GM23338 (cell line): ENCODE results near the gene SFRP4. TPM values are rescaled to one million over a fixed set of nuclear protein-coding genes. Genes with fewer than 3 reads are reported as not detected.
A peak's percentile ranks its signal among the peaks of the same experiment; 100 is the strongest.

Source experiments
- ATAC-seq: fragments of 200-7000 bp; cut with Tn5 transposase; 3 replicates; pipeline ENCODE4 v1.9.1; 2020
- DNase-seq: peaks from one replicate; pipeline ENCODE4 v3.0.0-alpha.2; 2015; ENCODE audit warnings: low spot score
- H2AFZ ChIP-seq: fragments of 200-600 bp; sonication (generic); 2 replicates; pipeline ENCODE4 v1.8.0; 2016; ENCODE audit warnings: antibody characterized with exemption, mild to moderate bottlenecking, moderate library complexity
- H3F3A ChIP-seq: fragments of 200-600 bp; sonication (generic); replicated peaks from 2 replicates; pipeline ENCODE4 v1.8.0; 2017; ENCODE audit warnings: antibody characterized with exemption, mixed run types, low read depth
- H3K27ac ChIP-seq: fragments of 200-600 bp; sonication (generic); 2 replicates; pipeline ENCODE4 v1.6.1; 2016; ENCODE audit warnings: low read depth
- H3K27me3 ChIP-seq: fragments of 200-600 bp; sonication (generic); 2 replicates; pipeline ENCODE4 v1.8.0; 2016; ENCODE audit warnings: mild to moderate bottlenecking, mixed run types, moderate library complexity; ENCODE audit not compliant: insufficient read depth
- H3K36me3 ChIP-seq: fragments of 200-600 bp; sonication (generic); 2 replicates; pipeline ENCODE4 v1.8.0; 2016; ENCODE audit warnings: mild to moderate bottlenecking; ENCODE audit not compliant: insufficient read depth
- H3K4me1 ChIP-seq: fragments of 200-600 bp; sonication (generic); 2 replicates; pipeline ENCODE4 v1.8.0; 2016; ENCODE audit warnings: mild to moderate bottlenecking, moderate library complexity; ENCODE audit not compliant: insufficient read depth
- H3K4me2 ChIP-seq: fragments of 200-600 bp; sonication (generic); 2 replicates; pipeline ENCODE4 v1.7.1; 2017; ENCODE audit warnings: mixed run types
- H3K4me3 ChIP-seq: fragments of 200-600 bp; sonication (generic); 2 replicates; pipeline ENCODE4 v1.6.1; 2016; ENCODE audit warnings: mixed run types
- H3K79me2 ChIP-seq: fragments of 200-600 bp; sonication (generic); replicated peaks from 2 replicates; pipeline ENCODE4 v1.8.0; 2017; ENCODE audit warnings: mild to moderate bottlenecking; ENCODE audit not compliant: insufficient read depth
- H3K9me2 ChIP-seq: fragments of 200-600 bp; sonication (generic); 2 replicates; pipeline ENCODE4 v1.8.0; 2017; ENCODE audit not compliant: insufficient read depth
- H4K20me1 ChIP-seq: fragments of 200-600 bp; sonication (generic); replicated peaks from 2 replicates; pipeline ENCODE4 v1.8.0; 2017; ENCODE audit warnings: mild to moderate bottlenecking; ENCODE audit not compliant: insufficient read depth
- H3K27ac Mint-ChIP-seq: 2 replicates; pipeline ENCODE4 v1.8.0; 2020; ENCODE audit warnings: inconsistent platforms, mild to moderate bottlenecking, moderate library complexity, mixed read lengths
- H3K27me3 Mint-ChIP-seq: 3 replicates; pipeline ENCODE4 v1.8.0; 2022; ENCODE audit warnings: low read depth, mild to moderate bottlenecking, moderate library complexity, mixed read lengths, inconsistent platforms; ENCODE audit not compliant: insufficient read depth, poor library complexity
- H3K36me3 Mint-ChIP-seq: 3 replicates; pipeline ENCODE4 v1.8.0; 2021; ENCODE audit warnings: low read depth, mild to moderate bottlenecking, inconsistent platforms, moderate library complexity, mixed read lengths
- H3K4me1 Mint-ChIP-seq: 3 replicates; pipeline ENCODE4 v1.8.0; 2020; ENCODE audit warnings: mild to moderate bottlenecking, inconsistent platforms, mixed read lengths
- H3K4me3 Mint-ChIP-seq: 3 replicates; pipeline ENCODE4 v1.8.0; 2021; ENCODE audit warnings: moderate library complexity, mild to moderate bottlenecking, inconsistent platforms, mixed read lengths
- H3K9me3 Mint-ChIP-seq: 3 replicates; pipeline ENCODE4 v1.8.0; 2020; ENCODE audit warnings: moderate library complexity, mild to moderate bottlenecking, inconsistent platforms, mixed read lengths
- CREB1 ChIP-seq: fragments of 250-450 bp; sonication (Bioruptor Pico); IDR thresholded peaks from 2 replicates; pipeline ENCODE4 v1.5.0; 2020; ENCODE audit warnings: low read depth, mild to moderate bottlenecking, moderate library complexity
- CTCF ChIP-seq, 2 experiments: fragments of 200-600 bp in 1 of 2; sonication (generic) in 1 of 2; conservative IDR thresholded peaks; 2 replicates each; pipeline versions ENCODE4 v1.5.1 to v1.6.1; 2016 to 2017; ENCODE audit warnings: antibody characterized with exemption in 2 of 2, low read depth in 2 of 2, mild to moderate bottlenecking in 2 of 2, moderate library complexity in 1 of 2
- ETS1 ChIP-seq: IDR thresholded peaks from 2 replicates; pipeline ENCODE4 v1.6.1; 2016; ENCODE audit warnings: antibody characterized with exemption
- EZH2 ChIP-seq: fragments of 200-600 bp; sonication (generic); IDR thresholded peaks from one replicate; pipeline ENCODE4 v1.8.0; 2017; ENCODE audit warnings: antibody characterized with exemption, mild to moderate bottlenecking, low read depth; ENCODE audit not compliant: unreplicated experiment
- EZH2phosphoT487 ChIP-seq: fragments of 200-600 bp; sonication (generic); IDR thresholded peaks from one replicate; pipeline ENCODE4 v1.8.1; 2018; ENCODE audit warnings: antibody characterized with exemption; ENCODE audit not compliant: unreplicated experiment
- JUNB ChIP-seq: IDR thresholded peaks from one replicate; pipeline ENCODE4 v1.6.1; 2016; ENCODE audit warnings: antibody characterized with exemption; ENCODE audit not compliant: unreplicated experiment
- NANOG ChIP-seq: IDR thresholded peaks from 2 replicates; pipeline ENCODE4 v1.6.1; 2016; ENCODE audit warnings: antibody characterized with exemption, borderline replicate concordance
- POLR2AphosphoS5 ChIP-seq: IDR thresholded peaks from 2 replicates; pipeline ENCODE4 v1.6.1; 2016; ENCODE audit warnings: antibody characterized with exemption, low read depth
- REST ChIP-seq: IDR thresholded peaks from one replicate; pipeline ENCODE4 v1.6.1; 2018; ENCODE audit warnings: antibody characterized with exemption; ENCODE audit not compliant: unreplicated experiment
- polyA plus RNA-seq: library from polyadenylated mRNA; unstranded; fragments of >200 nt; fragmentation: Nextera tagmentation; extraction: Ambion mirVana; gene quantifications from 2 replicates; pipeline ENCODE4 v1.2.1, GENCODE V29; 2016
- total RNA-seq: library from RNA; depleted of rRNA; stranded (reverse); fragments of >200 nt; shearing (Covaris generic); gene quantifications from 2 replicates; pipeline ENCODE4 v1.2.3, GENCODE V29; 2014

Gene SFRP4
- total and polyA plus RNA-seq, 2 experiments from 2014 or later = not detected

GRCh38 chr7:37901236-37901827 is 15.3 kb downstream of the SFRP4 start:
- no peaks in the 10 kb centered on the region for H3K27me3 ChIP-seq
- TF ChIP-seq CTCF (conservative IDR thresholded peaks at IDR 0.05; ENCODE audit: low read depth in 2 of 2) (peak; percentile 73 to 86), EZH2 (no peak)
- H3K9me2 ChIP-seq = no peaks in the 10 kb centered on the region
- no peaks in the 10 kb centered on the region for H3K27me3 Mint-ChIP-seq
- no peaks in the 10 kb centered on the region for H4K20me1 ChIP-seq
- no peaks in the 10 kb centered on the region; the same call in 2 of the 3 replicates for H3K4me1 Mint-ChIP-seq
- H3K79me2 ChIP-seq = no peaks in the 10 kb centered on the region
- no peak overlapping the region for H3K27ac Mint-ChIP-seq
- H3K4me1 ChIP-seq = 0 out of 2 replicates have a peak, but pooled peaks cover 3% of the 10 kb centered on the region
- no peak overlapping the region for H3K4me3 ChIP-seq
- H3K4me2 ChIP-seq = no peak overlapping the region
- H3K4me3 Mint-ChIP-seq = no peak overlapping the region
- no peaks in the 10 kb centered on the region for H3K36me3 Mint-ChIP-seq
- no peak overlapping the region for H3K27ac ChIP-seq
- H2AFZ ChIP-seq = peak overlapping the region; percentile 69; the same call in 1 of the 2 replicates
- H3F3A ChIP-seq = no peaks in the 10 kb centered on the region
- H3K9me3 Mint-ChIP-seq = no peaks in the 10 kb centered on the region
- H3K36me3 ChIP-seq = no peaks in the 10 kb centered on the region
- ATAC-seq = peak; percentile 70
- DNase-seq = peak; percentile 74

- Mint-ChIP-seq H3K9me3 (no peaks in the 10 kb centered on the region), H3K4me1 (no peaks in the 10 kb centered on the region; the same call in 2 of the 3 replicates), H3K4me3 (no peak overlapping the region), H3K36me3 (no peaks in the 10 kb centered on the region), H3K27me3 (no peaks in the 10 kb centered on the region), H3K27ac (no peak overlapping the region)
- TF ChIP-seq JUNB (no peak), EZH2phosphoT487 (no peak)
- Histone ChIP-seq H3K9me2 (no peaks in the 10 kb centered on the region), H2AFZ (no peak overlapping the region), H3K36me3 (no peaks in the 10 kb centered on the region), H3K4me2 (no peak overlapping the region), H3K27me3 (no peaks in the 10 kb centered on the region), H3K4me3 (no peak overlapping the region), H3K27ac (no peak overlapping the region), H4K20me1 (no peaks in the 10 kb centered on the region), H3F3A (no peaks in the 10 kb centered on the region), H3K79me2 (no peaks in the 10 kb centered on the region), H3K4me1 (0 out of 2 replicates have a peak, but pooled peaks cover 3% of the 10 kb centered on the region)
- ATAC-seq = no peak
- no peak for DNase-seq
These were observed 16.8 kb downstream of the SFRP4 start for GRCh38 chr7:37899712-37900247.

DNA sequence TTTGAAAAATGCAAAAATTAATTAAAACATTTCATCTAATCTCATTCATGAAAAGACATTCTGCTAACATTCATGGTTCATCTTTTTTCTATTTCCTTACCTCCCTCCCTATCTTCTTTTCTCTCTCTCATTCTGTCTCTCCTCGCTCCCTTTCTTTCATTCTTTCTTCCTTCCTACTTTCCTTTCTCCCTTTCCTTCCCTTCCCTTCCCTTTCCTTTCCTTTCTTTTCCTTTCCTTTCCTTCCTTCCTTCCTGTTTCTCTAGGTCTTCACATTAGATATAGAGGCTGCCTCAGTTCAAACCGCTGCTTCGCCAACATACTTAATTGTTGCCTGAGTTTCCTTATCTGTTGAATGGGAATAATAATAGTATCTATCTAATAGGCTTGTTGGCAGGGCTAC is 21.9 kb downstream of the SFRP4 start:
- Mint-ChIP-seq H3K4me1 (no peaks in the 10 kb centered on the region), H3K36me3 (no peaks in the 10 kb centered on the region), H3K9me3 (no peaks in the 10 kb centered on the region; the same call in 2 of the 3 replicates), H3K4me3 (no peak overlapping the region), H3K27ac (no peak overlapping the region), H3K27me3 (no peaks in the 10 kb centered on the region)
- Histone ChIP-seq H3K36me3 (no peaks in the 10 kb centered on the region), H3K4me2 (no peak overlapping the region), H3K9me2 (no peaks in the 10 kb centered on the region), H3K79me2 (no peaks in the 10 kb centered on the region), H3F3A (no peaks in the 10 kb centered on the region), H3K27ac (no peak overlapping the region), H3K4me3 (no peak overlapping the region), H2AFZ (no peak overlapping the region), H4K20me1 (no peaks in the 10 kb centered on the region), H3K4me1 (no peaks in the 10 kb centered on the region), H3K27me3 (no peaks in the 10 kb centered on the region)
- DNase-seq (no peak), ATAC-seq (no peak)
- no peak for TF ChIP-seq POLR2AphosphoS5
- TF ChIP-seq CTCF (conservative IDR thresholded peaks at IDR 0.05; ENCODE audit: low read depth in 2 of 2) = no peak
- no peak for TF ChIP-seq ETS1
- no peak for TF ChIP-seq CREB1
- TF ChIP-seq JUNB = no peak
- TF ChIP-seq EZH2 = no peak
- no peak for TF ChIP-seq REST
- TF ChIP-seq NANOG = no peak
- TF ChIP-seq EZH2phosphoT487 = no peak
